Astrocyte of the cerebellum (primary cell): Measurements from ENCODE around the gene NHLRC1.

Experiments used
- DNase-seq: peaks from one replicate; pipeline ENCODE4 v3.0.0-alpha.2; 2011; ENCODE audit warnings: low read depth
- H3K4me3 ChIP-seq: 2 replicates; pipeline ENCODE4 v1.5.1; 2011; ENCODE audit warnings: mild to moderate bottlenecking, low read depth, low read length, moderate library complexity
- CTCF ChIP-seq: IDR thresholded peaks from 2 replicates; pipeline ENCODE4 v1.5.1; 2012; ENCODE audit warnings: low read length, low read depth, moderate library complexity, mild to moderate bottlenecking; ENCODE audit errors: missing control alignments
- in situ Hi-C: cut with HindIII; loops from 2 replicates; pipeline ENCODE4 v1.10.0; 2017; ENCODE audit warnings: low sequenced_read_pairs

NHLRC1 gene

GRCh38 chr6:18161431-18161830 is 39.0 kb upstream of the NHLRC1 start:
- TF ChIP-seq CTCF, result no peak
- DNase-seq, result no peak
- in situ Hi-C loops, result no loop called here
- H3K4me3 ChIP-seq, result no peak overlapping the region

GRCh38 chr6:18160911-18161310 is 38.4 kb upstream of the NHLRC1 start:
- TF ChIP-seq CTCF, result no peak
- no peak overlapping the region for H3K4me3 ChIP-seq
- in situ Hi-C loops, result no loop called here
- DNase-seq, result no peak

GRCh38 chr6:18155864-18156421 is 33.5 kb upstream of the NHLRC1 start:
- peak; percentile 47 for TF ChIP-seq CTCF
- H3K4me3 ChIP-seq, result peak overlapping the region; percentile 96
- DNase-seq, result no peak
- in situ Hi-C loops, result no loop called here

DNA sequence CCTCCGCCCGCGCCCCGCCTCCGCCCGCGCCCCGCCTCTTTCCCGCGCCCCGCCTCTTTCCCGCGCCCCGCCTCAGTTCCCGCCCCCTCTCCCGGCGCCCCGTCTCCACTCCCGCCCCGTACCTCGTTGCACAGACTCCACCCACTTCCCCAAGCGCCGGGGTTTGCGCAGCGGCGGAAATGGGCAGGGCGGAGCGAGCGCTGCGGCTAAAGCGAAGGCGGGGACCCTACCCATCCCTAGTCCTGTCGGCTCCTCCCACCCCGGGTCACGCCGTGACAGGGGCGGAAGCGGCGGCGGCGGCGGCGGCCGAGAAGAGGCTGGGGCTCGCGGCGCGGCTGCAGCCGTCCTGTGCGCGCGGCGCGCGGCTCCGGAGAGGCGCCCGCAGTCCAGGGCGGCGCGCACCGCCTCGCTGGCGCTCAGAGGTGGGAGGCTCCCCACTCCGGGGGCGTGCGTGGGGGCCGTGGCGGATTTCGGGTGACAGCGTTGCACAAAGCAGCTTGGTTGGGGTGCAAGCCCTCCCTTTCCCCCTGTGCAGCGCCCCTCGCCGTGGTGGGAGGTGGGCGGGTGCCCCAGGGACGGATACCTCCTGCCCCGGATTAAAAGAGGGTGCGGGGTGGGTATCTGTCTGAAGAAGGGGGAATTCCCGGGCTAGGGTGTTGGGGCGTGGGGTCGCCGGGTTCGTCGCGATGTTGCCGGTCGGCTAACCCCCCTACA is 32.8 kb upstream of the NHLRC1 start, which contains the start of gene KDM1B:
Gene KDM1B (plus strand): TSS at position 273 of the 714 bp plus-strand sequence. CDS start 4,474 bp downstream, outside the sequence.
- peak within 1 kb of the TSS; percentile 96 for H3K4me3 ChIP-seq
- DNase-seq, result peak; percentile 95
- no peak for TF ChIP-seq CTCF
- in situ Hi-C loops, result no loop called here

GRCh38 chr6:18154507-18155149 is 32.2 kb upstream of the NHLRC1 start, which contains the start of gene TPMT:
TSS of gene TPMT (minus strand) at chr6:18155077. CDS start at chr6:18149127, 5,950 bp downstream.
- DNase-seq, result no peak
- H3K4me3 ChIP-seq, result peak within 1 kb of the TSS; percentile 96
- in situ Hi-C loops, result no loop called here
- no peak for TF ChIP-seq CTCF

- no peak overlapping the region for H3K4me3 ChIP-seq
- TF ChIP-seq CTCF, result no peak
- DNase-seq, result no peak
- in situ Hi-C loops, result no loop called here
Observed at GRCh38 chr6:18153311-18153703, 30.8 kb upstream of the NHLRC1 start.
